Fibroblast of upper back skin (primary cell): Measurements from ENCODE around the gene LLGL1.
A peak's percentile ranks its signal among the peaks of the same experiment; 100 is the strongest.
"Not testable (repeated sequence)": the region's sequence is repeated elsewhere in the genome, so short reads cannot be mapped to it uniquely, and the experiment has no call there.

Experiments
- DNase-seq: peaks from one replicate; pipeline ENCODE4 v3.0.0-alpha.2; 2013

Gene LLGL1

GRCh38 chr17:18194804-18195203 is 30.6 kb upstream of the LLGL1 start:
- DNase-seq, result no peak

DNA sequence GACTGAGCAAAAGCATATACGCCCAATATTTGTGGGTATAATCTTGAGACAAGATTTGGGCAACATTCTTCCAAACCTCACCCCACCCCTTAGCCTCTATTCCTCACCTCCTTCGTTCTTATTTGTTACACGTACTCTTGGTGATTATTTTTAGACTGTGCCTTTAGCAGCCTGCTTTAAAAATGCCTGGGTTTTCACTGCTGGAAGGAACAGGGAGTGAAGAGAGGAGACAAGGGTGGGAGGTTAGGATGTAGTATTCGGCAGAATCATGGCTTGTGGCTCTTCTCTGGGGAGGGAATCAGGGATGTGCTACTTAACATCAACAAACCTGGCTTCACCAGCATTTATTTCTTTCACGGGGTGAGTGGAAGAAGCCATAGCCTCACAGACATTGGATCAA is 30.2 kb upstream of the LLGL1 start:
- no peak for DNase-seq

GRCh38 chr17:18197535-18198194 is 27.8 kb upstream of the LLGL1 start:
- DNase-seq, result no peak

DNA sequence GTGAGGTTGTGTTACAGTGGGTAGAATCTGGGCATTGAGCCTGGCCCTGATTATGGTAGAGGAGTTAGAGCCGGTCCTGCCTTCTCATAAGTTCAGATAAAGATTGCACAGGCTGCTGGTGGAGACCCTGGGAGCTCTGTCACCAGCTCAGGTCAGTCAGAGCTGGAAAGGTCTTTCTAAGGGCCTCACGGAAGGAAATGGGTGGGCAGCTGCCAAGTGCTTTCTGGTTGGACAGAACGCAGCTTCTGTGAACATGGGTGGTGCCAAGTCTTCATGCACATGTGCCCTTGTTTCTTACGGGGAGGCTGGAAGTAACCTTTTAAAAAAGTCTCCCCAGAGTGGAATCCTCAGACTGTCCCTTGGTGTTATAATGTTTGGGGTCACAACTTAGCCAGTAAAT is 26.9 kb upstream of the LLGL1 start:
- DNase-seq, result no peak

DNA sequence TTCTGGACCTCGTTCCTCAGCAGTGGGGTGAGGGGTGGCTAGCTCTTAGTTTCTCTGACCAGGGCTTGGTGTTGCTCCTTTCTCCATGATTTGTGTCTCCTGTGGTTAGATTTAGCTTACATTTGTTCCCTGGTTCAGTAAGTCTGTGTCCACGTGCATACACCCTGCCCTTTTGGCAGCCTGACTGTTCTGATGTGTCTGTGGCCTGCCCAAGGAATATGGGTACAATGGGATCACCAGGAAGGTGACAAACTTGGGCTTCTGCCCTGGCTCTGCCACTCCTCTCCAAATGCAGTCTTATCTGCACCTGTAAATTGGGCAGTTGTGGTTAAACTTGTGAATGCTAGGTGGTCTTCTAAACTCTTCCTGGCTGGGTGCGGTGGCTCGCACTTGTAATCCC is 24.3 kb upstream of the LLGL1 start:
- no peak for DNase-seq

DNA sequence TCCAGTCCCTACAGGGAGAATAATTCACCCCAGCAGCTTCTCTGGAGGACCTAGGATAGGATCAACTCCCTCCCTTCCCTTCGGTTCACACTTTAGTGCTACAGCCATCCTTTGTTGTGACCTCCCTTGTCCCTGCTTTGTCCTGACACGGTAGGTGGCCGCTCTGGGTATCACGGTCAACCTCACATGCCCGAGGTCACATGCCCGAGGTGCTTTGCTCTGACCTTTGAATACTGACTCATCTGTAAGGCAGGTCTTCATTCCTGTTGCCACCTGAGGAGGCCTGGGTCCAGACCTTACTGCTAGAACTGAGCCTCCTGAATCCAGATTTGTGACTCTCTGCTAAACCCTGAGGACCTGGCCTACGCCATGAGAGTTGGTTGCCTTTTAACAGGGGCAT is 22.1 kb upstream of the LLGL1 start:
- DNase-seq, result no peak

DNA sequence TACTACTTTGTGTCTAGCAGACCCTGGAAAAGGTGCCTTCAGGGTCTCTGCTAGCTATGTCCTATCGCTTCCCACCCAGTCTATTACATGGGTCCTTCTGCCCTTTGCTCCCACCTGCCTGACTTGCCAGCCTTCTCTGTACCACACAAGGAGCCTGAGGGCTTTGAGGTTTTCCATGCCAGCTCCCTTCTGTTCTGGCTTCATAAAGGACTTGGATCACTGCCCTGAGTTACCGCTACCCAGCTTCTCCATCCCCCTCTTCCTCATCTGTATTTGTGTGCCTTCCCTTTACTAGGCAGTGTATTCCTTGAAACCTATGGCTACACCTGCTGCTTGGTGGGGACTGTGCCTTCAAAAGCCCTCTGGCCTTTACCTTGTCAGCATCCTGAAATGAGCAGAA is 19.6 kb upstream of the LLGL1 start:
- DNase-seq, result no peak

GRCh38 chr17:18206962-18207361 is 18.5 kb upstream of the LLGL1 start:
- DNase-seq, result no peak

GRCh38 chr17:18208092-18208491 is 17.3 kb upstream of the LLGL1 start:
- DNase-seq, result no peak

GRCh38 chr17:18213666-18214270 is 11.7 kb upstream of the LLGL1 start:
- DNase-seq, result no peak

DNA sequence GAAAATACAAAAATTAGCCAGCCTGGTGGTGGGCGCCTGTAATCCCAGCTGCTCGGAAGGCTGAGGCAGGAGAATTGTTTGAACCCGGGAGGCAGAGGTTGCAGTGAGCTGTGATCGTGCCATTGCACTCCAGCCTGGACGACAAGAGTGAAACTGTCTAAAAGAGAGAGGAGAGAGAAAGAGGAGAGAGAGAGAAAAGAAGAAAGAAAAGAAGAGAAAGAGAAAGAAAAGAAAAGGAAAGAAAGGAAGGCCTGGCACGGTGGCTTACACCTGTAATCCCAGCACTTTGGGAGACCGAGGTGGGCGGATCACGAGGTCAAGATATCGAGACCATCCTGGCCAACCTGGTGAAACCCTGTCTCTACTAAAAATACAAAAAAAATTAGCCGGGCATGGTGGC is 8.5 kb upstream of the LLGL1 start:
- DNase-seq, result not testable (repeated sequence)

GRCh38 chr17:18217412-18218015 is 7.9 kb upstream of the LLGL1 start:
- peak; percentile 51 for DNase-seq

DNA sequence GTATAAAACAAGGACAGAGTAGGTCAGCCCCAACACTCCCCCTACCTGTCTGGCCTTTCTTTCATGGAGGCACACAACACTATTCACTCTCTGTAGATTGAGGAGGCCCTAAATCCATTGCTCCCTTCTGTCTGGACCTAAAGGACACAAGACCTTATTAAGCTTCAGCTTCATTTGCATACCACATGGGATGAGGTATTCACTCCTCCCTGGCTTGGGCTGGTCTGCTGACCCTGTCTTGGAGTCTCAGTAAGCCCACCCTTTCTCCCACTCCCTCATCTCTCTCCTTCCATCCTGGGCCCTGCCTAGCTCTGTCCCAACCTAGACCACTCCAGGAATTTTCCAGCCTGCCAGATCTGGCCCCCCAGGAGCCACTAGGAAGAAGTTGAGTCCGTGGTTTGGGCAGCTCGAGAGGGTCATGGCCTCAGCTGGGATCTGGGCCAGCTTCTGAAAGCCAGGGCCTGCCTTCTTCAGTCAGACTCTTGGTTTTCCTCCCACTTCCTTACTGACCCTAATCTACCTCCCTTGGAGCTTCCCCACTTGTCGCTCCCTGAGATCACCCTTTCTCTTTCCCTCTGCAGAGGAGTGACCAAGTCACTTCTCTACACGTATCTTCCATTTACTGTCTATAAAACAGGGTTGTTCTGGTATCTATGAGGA is 6.5 kb upstream of the LLGL1 start:
- peak; percentile 34 for DNase-seq

- DNase-seq, result no peak
These were observed 1.4 kb upstream of the LLGL1 start for GRCh38 chr17:18224053-18224386.

DNA sequence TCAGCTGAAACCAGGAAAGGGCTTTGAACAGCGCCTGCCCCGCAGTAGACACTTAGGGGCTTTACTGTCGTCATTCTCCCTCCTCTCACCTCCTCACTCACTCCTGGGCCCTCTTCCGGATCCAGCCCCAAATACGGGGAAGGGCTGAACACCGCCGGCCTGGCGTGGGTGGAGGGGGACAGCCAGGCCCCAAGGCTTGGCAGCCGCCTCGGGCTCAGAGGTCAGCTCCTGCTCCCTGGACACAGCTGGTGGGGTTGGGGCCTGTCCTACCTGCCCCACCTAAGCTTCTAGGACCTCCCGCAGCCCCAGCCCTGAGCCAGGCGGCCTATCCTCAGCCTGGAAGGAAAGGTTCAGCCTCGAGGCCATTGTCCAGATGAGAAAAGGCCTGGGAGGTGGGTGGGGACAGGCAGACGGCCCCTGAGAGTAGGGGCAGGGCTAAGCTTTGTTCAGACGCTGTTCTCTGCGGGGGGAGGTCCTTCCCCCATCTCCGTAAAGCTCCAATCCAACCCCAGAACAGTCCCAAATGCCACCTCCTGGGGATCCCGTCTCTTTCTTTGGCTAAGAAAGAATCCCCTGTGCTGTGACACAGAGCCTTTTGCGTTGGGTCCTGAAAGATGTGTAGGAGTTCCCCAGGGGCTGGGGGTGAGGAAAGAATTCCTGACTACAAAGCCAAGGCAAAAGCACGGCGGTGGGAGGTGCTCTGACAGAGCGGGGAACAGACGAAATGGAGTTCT is 881 bp upstream of the LLGL1 start:
- DNase-seq, result peak; percentile 51

GRCh38 chr17:18225642-18226283 is 328 bp downstream of the LLGL1 start:
- no peak for DNase-seq

DNA sequence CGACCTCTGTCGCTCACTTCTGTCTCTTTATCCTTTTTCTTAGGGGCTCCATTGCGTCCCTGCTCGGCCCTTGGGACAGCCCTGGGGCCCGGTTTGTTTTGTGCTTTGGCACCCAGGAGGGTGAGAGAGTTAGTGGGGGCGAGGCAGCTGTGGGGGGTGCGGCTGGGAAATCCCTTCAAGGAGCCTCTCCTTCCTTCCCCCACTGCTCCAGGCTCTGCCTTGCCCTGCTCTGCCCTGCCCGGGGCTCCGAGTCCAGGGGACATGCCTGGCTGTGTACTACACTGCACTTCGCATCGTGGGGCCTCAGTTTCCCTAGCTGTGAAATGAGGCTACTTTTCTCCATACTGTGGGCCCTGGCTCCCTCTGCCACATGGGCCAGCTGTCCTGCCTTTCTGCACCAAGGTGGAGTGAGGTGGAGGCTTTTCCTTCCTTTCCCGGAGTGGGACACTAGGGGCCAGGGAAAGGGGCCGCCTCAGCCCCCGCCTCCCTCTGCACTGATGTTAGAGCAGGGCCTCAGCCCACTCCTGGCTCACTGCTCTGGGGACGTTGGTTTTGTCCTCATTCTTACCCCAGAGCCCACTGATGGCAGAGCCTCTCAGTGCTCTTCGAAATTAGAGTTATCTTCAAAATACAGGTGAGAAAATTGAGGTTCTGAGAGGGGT is 980 bp downstream of the LLGL1 start:
- no peak for DNase-seq

GRCh38 chr17:18227635-18228034 is 2.2 kb downstream of the LLGL1 start:
- DNase-seq, result no peak

DNA sequence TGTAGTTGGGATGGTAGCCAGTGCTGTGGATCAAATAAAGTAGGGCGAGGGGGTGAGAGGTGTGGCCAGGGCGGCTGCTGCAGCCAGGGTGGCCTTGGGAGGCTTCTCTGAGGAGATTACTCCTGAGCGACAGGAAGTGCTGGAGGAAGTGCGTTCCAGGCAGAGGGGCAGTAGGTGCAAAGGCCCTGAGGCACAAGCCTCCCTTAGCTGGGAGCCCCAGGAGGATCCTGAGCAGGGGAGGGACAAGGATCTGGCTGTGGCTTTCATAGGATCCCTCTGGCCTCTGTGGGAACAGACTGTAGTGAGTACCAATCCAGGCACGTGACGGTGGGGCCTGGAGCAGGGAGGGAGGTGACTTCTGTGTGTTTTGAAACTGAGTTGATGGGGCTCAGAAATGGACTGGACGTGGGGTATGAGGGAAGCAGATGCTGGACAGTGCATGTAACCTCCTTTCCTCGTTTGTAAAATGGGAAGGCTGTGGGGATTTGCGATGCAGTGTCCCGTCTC is 2.8 kb downstream of the LLGL1 start:
- DNase-seq, result no peak

DNA sequence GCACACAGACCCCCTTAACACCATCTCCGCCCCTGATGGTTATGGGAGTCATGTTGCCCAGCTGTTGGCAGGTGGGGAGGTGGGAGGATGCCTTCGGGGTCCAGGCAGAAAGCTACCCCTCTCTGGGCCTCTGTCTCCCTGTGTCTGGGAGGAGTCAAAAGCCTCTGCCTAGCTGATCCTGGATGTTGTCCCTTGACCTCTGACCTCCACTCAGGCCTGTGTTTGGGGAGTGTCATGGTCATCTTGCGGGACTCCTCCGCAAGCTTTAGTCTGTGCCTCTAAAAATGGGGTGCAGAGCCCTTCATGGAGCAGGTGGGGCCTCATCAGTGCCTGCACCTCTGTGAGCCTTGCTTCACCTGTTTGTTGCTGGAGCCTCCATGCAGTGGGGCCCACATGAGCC is 3.8 kb downstream of the LLGL1 start:
- DNase-seq, result no peak

GRCh38 chr17:18229771-18230170 is 4.3 kb downstream of the LLGL1 start:
- DNase-seq, result no peak
